HG03025 (cell line): Measurements from ENCODE around the gene CSH2.
"Not testable (repeated sequence)": the region's sequence is repeated elsewhere in the genome, so short reads cannot be mapped to it uniquely, and the experiment has no call there.

Source experiments
- ATAC-seq: cut with Tn5 transposase; IDR thresholded peaks from one replicate; pipeline ENCODE4 v1.9.1; 2021; ENCODE audit warnings: mild to moderate bottlenecking, moderate library complexity; ENCODE audit not compliant: unreplicated experiment, low FRiP score

Gene CSH2

DNA sequence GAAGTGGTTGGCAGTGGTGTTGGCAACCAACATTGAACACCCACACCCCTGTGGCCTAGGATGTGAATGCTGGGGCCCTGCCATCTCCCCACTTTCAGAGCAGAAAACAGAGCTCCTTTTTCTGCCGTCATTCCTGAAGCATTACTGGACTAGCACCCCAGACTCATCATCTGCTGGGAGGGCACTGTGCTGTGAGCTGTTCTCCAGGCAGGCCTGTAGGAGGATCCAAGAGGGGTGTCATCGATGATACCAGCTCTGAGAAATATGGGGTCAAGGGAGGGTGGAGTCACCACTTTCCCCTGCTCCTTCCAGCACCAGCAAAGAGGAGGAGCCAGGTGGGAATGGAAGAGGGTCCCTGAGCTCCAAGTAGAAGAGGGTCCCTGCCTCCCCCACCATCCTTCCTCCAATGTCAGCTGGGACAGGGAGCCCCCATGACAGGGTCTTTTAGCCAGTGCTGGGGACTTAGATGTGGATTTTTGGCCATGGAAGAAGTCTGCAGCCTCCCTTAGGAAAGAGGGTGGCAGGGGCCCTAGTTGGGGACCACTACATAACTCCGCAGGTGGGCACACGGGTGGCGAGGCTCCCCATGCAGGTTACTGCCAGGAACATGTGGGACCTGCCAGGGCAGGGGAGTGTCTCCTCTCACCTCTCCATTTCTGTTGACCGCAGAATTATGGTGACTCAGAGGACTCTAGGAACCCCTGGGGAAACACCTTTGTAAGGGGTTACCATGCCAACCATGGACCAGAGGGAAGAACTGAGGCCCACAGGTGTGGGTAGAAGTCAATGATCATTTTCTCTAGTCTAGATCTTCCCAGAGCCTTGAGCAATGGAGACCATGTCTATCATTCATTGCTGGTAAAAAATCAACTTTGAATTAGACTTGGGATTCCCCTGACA is 25.7 kb upstream of the CSH2 start:
- not testable (repeated sequence) for ATAC-seq

DNA sequence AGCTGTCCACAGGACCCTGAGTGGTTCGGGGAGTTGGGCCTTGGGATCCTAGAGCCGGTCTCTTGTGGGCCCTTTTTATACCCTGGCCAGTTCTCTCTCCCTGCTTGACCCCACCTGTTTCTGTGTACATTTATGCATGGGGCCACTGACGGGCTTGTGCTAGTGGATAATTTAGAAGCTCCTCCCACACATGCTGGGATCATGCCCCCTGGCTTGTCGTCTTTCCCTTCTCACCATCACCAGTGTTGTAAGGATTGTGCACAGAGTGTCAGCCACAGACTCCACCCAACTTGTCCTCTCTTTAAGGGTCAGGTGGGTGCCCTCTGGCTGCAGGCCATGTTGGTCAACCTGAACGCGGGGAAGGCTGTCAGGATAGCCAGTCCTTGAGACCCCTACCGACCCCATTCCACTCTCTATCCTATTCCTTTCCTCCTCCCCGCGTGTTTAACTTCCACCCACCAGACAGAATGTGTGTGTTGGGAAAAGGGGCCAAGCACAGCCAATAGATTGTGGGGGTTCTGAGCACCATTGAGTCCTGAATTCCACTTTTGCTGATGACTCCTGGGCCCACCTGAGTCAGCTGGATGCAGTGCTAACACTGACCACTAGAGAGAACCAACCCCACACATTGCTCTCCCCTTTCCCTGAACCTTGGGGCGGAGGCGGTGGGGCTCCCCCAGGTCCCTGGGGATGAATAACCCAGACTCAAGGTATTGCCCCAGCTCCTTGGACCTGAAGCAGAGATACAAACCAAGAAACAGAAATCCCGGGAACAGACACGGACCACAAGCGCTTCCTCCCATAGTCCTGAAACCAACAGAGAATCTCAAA is 23.3 kb upstream of the CSH2 start, which contains the start of gene CSH1:
Gene CSH1, minus strand, starts transcription at position 51 of the 831 bp plus-strand sequence. CDS start 63 bp downstream, outside the sequence.
- not testable (repeated sequence) for ATAC-seq

GRCh38 chr17:63894821-63895220 is 21.3 kb upstream of the CSH2 start:
- ATAC-seq, result not testable (repeated sequence)

DNA sequence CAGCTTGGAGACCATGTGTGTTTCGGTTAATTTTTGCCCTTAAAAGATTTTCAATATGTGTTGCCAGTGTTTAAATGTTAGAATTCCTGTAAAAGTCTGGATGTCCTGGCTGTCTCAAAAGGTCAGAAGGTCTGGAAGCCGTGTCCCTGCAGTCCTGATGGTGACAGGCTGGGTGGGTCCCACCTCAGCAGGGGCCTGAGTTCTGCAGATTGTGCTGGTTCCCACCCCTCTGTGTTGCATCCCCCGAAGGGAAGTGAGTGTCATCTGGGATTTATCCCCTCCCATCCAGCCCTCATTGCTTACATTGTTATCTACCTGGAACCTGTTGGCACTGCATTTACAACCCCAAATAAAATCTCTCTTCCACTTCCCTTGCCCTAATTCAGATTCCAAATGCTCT is 20.5 kb upstream of the CSH2 start:
- ATAC-seq, result not testable (repeated sequence)

DNA sequence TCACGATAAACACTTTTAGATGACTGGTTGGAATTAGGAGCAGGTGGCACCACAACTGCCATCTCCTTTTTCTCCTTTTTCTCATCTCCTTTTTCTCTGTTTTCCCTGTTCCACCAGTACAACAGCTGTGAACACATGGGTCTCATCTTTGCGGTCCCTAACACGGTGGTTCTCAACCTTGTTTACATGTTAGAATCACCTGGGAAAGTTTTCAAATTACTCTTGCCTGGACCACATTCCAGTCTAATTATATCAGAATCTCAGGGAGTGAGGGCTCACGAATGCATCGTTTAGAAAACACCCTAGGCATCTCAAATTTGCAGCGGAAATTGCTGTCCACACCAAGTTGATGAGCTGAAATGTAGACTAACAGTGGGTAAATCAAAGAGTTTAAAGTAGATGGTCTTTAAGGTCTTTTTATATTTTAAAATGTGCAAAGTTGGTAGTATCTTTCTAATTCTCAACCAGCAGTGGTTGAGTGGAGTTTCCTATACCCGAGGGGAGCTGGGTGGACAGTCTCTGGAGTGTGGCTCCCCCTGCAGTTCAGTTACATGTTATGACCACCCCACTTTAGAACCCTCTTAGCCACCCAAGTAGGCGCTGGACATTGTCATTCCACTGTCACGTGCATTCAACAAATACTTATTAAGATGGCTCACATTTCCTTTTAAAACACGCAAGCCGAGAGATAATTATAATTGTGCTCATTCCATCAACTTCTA is 19.0 kb upstream of the CSH2 start:
- ATAC-seq, result not testable (repeated sequence)

DNA sequence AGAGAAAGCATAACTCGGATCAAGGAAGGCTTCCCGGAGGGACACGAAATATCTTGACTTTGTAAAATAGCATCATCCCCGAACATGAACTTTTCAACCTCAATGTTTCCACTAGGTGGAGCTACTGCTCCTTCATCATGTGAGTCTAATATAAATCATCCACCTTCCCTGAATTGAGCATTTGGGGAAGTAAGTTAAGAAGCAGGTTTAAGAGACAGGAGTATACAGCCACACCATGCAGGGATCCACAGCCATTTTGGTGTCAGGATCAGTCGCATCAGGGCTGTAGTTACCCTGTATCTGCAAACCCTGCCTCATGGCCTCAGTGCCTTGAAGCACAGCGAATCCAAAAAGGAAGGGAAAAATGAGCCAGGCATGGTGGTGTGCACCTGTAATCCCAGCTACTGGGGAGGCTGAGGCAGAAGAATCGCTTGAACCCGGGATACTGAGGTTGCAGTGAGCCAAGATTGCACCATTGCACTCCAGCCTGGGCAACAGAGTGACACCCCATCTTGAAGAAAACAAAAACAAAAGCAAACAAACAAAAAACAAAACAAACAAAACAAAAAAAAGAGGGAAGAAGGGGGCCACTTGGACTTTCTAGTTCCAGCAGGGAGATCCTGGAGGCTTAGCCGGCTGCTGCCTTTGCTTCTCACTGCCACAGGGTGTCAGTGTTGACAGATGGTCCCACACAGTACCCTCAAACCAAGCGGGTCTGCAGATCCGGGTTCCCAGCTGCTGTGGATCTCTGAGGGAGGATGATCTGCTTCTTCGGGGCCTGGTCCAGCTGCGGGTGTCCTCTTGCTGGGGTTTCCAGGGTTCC is 15.8 kb upstream of the CSH2 start:
- not testable (repeated sequence) for ATAC-seq

- not testable (repeated sequence) for ATAC-seq
These were observed 11.6 kb upstream of the CSH2 start for GRCh38 chr17:63885119-63885518.

DNA sequence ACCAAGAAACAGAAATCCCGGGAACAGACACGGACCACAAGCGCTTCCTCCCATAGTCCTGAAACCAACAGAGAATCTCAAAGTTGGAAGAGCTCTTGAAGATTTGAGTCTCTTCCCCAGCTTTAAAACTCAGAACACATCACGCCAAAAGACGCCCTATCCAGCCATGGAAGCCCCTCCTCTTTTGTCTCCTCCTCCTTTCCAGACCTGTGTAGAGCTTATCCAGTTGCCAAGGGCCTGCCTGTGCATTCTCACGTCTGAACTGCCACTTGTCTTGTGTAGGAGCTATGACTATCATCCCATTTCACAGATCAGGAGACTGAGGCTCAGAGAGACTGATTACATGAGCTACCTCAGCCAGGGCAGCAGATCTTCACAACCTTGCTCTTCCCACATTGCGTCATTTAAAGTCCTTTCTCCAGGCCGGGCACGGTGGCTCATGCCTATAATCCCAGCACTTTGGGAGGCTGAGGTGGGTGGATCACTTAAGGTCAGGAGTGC is 9.2 kb upstream of the CSH2 start:
- ATAC-seq, result not testable (repeated sequence)

DNA sequence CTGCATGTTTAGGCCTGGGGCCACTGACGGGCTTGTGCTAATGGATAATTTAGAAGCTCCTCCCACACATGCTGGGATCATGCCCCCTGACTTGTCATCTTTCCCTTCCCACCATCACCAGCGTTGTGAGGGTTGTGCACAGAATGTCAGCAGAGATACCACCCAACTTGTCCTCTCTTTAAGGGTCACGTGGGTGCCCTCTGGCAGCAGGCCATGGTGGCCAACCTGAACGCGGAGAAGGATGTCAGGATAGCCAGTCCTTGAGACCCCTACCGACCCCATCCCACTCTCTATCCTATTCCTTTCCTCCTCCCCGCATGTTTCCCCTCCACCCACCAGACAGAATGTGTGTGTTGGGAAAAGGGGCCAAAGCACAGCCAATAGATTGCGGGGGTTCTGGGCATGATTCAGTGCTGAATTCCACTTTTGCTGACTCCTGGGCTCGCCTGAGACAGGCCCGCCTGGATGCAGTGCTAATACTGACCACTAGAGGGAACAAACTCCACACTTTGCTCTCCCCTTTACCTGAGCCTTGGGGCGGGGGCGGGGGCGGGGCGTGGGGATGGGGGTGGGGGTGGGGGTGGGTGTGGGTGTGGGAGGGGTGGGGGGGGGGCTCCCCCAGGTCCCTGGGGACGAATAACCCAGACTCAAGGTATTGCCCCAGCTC is 8.6 kb upstream of the CSH2 start, which contains the start of gene GH2:
Gene GH2, minus strand, starts transcription at position 10 of the 667 bp plus-strand sequence. CDS start 143 bp downstream, outside the sequence.
- no peak for ATAC-seq

GRCh38 chr17:63881337-63881736 is 7.9 kb upstream of the CSH2 start:
- ATAC-seq, result not testable (repeated sequence)

DNA sequence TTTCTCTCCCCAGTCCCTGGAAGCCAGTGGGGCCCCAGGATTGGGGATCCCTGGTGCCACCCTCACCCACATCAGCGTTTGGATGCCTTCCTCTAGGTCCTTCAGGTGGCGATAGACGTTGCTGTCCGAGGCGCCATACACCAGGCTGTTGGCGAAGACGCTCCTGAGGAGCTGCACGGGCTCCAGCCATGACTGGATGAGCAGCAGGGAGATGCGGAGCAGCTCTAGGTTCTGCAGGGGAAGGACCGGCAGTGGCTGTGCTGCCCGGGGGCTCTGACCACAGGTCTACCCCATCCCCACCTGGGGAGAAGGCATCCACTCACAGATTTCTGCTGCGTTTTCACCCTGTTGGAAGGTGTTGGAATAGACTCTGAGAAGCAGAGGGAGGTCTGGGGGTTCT is 7.2 kb upstream of the CSH2 start:
- ATAC-seq, result no peak

DNA sequence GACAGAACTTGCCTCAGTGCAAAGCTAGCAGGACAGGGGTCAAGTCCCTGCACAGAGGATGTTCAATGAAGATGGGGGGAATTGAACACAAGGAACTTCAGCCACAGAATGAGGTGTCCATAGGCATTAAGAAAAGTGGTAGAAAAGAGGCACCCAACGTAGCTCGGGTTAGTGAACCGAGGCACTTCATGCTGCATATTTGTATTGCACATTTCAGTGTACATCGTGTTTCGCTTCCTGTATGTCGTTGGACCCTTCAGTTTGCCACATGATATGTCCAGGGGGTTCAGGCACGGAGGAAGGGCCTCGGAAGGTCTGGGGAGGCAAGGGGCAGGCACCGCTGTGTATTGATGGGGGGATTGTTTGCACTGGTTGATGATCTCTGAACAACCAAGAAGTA is 4.9 kb upstream of the CSH2 start:
- not testable (repeated sequence) for ATAC-seq

DNA sequence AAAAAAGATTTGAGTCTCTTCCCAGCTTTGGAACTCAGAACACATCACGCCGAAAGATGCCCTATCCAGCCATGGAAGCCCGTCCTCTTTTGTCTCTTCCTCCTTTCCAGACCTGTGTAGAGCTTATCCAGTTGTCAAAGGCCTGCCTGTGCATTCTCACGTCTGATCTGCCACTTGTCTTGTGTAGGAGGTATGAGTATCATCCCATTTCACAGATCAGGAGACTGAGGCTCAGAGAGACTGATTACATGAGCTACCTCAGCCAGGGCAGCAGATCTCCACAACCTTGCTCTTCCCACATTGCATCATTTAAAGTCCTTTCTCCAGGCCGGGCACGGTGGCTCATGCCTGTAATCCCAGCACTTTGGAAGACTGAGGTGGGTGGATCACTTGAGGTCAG is 1.2 kb upstream of the CSH2 start:
- ATAC-seq, result not testable (repeated sequence)

- not testable (repeated sequence) for ATAC-seq
These were observed 667 bp upstream of the CSH2 start for GRCh38 chr17:63874061-63874626.

- ATAC-seq, result not testable (repeated sequence)
These were observed 1.7 kb downstream of the CSH2 start for GRCh38 chr17:63871646-63872365.

DNA sequence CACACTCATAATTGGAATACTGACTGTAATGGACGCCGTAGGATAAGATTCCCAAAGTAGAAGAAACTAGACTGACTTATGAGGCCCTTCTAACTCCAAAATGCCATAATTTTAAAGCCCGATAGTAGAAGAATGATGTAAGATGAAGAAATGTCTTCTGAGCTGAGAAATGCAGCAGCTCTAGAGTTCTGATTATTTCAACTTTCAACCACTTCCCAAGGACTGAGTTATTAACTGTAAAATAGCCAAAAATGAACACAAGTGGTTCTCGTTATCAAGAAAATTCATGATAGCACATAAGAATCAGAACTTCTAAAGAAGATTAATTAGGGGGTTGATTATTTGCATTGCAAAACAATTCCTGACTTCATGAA is 3.2 kb downstream of the CSH2 start:
- ATAC-seq, result not testable (repeated sequence)

DNA sequence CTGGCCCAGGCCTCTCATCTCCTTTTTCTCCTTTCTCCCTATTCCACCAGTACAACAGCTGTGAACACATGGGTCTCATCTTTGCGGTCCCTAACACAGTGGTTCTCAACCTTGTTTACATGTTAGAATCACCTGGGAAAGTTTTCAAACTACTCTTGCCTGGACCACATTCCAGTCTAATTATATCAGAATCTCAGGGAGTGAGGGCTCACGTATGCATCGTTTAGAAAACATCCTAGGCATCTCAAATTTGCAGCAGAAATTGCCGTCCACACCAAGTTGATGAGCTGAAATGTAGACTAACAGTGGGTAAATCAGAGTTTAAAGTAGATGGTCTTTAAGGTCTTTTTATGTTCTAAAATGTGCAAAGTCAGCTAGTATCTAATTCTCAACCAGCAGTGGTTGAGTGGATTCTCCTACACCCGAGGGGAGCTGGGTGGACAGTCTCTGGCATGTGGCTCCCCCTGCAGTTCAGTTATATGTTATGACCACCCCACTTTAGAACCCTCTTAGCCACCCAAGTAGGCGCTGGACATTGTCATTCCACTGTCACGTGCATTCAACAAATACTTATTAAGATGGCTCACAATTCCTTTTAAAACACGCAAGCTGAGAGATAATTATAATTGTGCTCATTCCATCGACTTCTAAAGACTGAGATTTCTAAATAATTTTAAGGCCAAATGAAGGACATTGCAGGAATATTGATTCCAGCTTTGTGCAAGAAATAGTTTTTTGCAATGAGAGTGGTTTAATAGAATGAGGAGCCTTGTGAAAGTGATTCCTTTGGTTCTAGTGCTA is 3.8 kb downstream of the CSH2 start:
- ATAC-seq, result not testable (repeated sequence)
